HL-60/S4 treated with phorbol 12-myristate 13-acetate at 8.2 ng/mL for 4 days and 3 days (cell line): Measurements from ENCODE around the gene TMEM41B.
"Not testable (repeated sequence)": the region's sequence is repeated elsewhere in the genome, so short reads cannot be mapped to it uniquely, and the experiment has no call there.

Source experiments
- in situ Hi-C: fragments of 300-500 bp; cut with MboI; formaldehyde crosslinking; loops from 2 replicates; pipeline ENCODE4 v1.15.0; 2022; ENCODE audit warnings: low sequenced_read_pairs

Gene TMEM41B

GRCh38 chr11:9314291-9315077, at the start of gene TMEM41B:
Gene TMEM41B (minus strand): TSS chr11:9314593. CDS start chr11:9314441, 152 bp downstream.
- in situ Hi-C loops: no loop called here

DNA sequence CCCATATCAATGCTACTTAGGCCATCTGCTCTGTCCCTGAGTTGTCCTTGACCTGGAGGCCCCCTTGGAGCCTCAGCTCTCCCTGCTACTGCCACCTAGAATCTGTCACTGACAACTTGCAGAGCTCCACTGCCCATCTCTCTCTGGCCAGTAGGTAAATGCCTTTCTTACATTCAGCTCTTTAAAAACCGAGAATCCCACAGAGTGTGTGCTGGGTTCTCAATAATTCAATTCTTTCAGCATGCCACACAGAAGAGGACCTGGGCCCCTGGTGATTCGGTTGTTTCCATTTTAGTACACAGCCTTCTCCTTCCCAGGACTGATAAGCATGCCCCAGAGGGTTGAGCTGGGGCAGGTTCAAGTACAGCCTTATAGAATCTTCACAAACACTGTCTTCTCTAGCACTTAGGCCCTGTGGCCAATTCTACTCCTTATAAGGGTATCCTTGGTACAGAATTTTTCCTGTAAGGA, 48.0 kb upstream of the TMEM41B start:
- in situ Hi-C loops: no loop called here

- in situ Hi-C loops: not testable (repeated sequence)
These were observed 46.6 kb upstream of the TMEM41B start for GRCh38 chr11:9360862-9361622.

DNA sequence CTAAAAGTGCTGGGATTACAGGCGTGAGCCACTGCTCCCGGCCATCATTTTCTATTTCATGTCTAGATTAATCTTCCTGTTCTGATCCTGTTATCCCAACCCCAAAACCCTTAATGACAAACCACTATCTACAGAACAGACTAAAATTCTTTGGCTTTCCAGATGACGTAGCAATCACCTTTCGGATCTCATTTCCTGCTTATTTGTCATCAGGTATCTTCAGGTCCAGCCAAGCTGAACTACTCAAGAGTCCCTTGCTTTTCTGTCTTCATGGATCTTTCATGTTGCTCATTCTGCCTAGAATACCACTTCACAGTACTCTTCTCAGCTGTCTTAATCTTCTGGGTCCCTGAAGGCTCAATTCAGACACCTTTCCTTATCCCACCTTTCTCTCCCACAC, 42.6 kb upstream of the TMEM41B start:
- in situ Hi-C loops: no loop called here

DNA sequence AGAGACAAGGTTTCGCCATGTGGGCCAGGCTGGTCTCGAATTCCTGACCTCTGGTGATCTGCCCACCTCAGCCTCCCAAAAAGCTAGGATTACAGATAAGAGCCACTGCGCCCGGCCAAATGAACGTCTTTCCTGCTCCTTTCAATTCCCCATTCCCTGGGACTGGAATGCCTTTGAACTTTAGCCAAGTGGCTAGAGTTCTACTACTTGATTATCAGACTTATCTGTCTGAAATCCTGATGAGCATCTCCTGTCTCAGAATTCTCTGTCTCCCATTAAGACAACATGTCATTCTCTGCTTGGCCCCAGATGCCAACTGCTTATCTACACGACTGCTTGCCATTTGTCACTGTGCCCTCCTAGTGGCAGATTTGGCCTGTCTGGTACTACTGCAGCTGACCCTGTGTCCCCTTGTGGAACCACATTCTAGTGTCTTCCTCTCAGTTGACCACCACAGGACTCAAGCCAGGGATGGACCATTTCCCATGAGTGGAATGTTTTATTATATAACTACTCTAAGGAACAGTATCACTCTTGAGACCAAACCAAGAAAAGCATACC, 37.0 kb upstream of the TMEM41B start:
- in situ Hi-C loops: no loop called here

DNA sequence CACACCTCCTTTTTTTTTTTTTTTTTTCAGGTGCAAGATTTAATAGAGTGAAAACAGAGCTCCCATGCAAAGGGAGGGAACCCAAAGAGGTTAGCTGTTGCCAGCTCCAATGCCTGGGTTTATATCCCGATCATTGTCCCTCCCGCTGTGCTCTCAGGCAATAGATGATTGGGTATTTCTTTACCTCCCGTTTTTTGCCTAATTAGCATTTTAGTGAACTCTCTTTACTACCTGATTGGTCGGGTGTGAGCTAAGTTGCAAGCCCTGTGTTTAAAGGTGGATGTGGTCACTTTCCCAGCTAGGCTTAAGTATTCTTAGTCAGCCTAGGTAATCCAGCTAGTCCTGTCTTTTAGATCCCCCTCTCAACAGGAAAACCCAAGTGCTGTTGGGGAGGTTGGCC, 33.4 kb upstream of the TMEM41B start:
- in situ Hi-C loops: not testable (repeated sequence)

- in situ Hi-C loops: no loop called here
These were observed 32.7 kb upstream of the TMEM41B start for GRCh38 chr11:9347100-9347499.

- in situ Hi-C loops: no loop called here
These were observed 29.8 kb upstream of the TMEM41B start for GRCh38 chr11:9344061-9344680.

GRCh38 chr11:9341638-9342178, 27.3 kb upstream of the TMEM41B start:
- in situ Hi-C loops: no loop called here

DNA sequence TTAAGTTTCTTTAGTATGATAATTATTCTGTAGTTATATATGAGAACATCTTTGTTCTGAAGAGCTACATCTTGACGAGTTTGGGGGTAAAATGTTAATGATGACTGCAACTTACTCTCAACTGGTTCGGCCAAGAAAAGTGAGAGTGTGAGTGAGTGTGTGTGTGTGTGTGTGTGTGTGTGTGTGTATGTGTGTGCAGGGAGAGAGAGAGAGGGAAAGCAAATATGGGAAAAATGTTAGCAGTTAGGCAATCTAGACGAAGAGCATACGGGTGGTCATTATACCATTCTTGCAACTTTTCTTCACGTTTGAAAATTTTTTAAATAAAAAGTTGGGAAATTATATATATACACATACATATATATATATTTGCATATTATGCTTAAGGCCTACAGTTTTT, 18.3 kb upstream of the TMEM41B start:
- in situ Hi-C loops: no loop called here

DNA sequence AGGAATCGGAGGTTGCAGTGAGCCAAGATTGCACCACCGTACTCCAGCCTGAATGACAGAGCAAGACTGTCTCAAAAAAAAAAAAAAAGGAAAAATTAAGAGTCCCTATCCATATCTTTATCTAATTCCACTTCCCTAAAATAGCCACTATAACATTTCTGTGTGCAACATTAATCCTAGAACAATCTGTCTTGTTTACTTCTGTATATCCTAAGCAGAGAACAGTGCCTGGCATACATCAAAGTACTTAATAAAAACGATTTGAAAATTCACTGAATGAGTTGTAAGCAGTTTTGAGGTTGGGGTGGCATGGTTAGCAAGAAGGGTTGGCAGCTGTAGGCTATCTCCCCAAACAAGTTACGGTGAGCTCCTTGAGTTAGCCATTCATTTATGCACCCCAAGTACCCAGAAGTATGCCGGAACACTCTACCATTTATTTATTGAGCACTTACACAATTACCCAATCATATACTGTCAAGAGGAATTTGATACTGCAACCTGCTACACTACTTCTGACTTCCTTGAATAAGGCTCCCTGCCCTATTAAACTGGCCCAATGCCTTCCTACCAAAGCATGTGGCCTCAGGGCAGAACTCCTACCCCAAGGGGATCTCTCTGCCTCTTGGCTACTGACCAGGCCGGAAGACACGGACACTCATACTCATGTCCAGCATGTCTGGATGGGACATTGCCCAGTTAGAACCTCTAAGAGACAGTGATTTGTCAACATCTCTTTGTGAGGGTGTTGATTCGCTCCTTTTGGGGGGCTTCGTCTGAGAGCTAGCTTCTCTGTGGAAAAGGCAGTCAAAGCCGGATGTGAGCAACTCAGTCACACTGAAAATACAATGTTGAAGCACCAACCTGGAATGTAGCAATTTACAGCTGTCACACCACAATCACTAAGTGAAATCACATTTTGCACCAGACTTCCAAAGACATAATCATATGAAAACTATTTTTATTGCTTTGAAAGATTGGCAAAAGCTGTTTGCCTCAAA, 16.3 kb upstream of the TMEM41B start:
- in situ Hi-C loops: no loop called here

DNA sequence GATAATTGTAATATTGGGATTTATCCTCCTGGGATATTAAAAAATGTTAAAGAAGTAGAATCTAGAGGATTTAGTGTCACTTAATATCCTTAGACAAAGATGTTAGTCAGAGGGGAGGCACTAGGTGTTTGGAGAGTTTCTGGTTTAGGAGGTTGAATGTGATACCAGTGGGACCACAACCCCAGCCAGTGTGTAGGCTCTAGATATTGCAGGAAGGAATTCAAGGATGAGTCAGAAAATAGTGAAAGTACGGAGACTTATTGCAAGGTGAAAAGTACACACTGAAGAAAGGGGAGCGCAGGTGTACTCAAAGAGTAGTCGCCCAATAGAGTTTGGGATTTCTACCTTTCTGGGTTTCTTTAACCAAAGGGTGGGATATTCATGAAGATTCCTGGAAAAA, 5.7 kb upstream of the TMEM41B start:
- in situ Hi-C loops: no loop called here

DNA sequence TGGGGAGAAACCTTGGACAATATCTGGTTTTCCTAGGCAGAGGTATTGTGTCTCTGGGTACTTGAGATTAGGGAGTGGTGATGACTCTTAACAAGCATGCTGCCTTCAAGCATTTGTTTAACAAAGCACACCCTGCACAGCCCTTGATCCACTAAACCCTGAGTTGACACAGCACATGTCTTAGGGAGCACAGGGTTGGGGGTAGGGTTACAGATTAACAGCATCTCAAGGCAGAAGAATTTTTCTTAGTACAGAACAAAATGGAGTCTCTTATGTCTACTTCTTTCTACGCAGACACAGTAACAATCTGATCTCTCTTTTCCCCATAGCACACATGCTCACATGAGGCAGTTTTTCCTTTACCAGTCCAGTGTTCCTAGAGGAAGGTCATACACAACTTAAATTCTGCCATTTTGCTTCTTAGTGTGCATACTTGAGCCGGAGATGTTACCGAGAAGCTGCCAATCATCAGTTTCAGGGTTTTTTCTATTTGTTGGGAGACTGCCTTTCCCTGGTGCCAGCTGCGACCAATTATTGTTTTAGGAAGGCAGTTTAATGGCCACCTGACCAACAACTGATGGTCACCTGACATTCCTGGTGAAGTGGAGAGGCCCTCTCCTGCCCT, 5.1 kb upstream of the TMEM41B start:
- in situ Hi-C loops: not testable (repeated sequence)

DNA sequence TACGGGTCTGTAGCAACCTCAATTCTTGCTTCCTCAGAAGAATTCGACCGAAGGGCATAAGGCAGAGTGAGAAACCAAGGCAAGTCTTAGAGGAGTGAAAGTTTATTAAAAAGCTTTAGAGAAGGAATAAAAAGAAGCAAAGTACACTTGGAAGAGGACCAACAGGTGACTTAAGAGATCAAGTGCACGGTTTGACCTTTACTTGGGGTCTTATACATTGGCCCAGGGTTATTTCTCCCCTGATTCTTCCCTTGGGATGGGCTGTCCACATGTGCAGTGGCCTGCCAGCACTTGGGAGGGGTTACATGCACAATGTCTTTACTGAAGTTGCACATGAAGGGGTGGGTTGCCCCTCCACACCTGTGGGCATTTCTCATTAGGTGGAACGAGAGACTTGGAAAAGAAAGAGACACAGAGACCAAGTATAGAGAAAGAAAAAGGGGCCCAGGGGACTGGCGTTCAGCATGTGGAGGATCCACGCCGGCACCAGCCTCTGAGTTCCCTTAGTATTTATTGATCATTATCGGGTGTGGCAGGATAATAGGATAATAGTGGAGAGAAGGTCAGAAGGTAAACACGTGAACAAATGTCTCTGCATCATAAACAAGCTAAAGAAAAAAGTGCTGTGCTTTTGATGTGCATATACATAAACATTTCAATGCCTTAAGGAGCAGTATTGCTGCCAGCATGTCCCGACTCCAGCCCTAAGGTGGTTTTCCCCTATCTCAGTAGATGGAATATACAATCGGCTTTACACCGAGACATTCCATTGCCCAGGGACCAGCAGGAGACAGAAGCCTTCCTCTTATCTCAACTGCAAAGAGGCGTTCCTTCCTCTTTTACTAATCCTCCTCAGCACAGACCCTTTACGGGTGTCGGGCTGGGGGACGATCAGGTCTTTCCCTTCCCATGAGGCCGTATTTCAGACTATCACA, 4.3 kb upstream of the TMEM41B start:
- in situ Hi-C loops: not testable (repeated sequence)

- in situ Hi-C loops: no loop called here
These were observed 1.9 kb upstream of the TMEM41B start for GRCh38 chr11:9316334-9316733.

DNA sequence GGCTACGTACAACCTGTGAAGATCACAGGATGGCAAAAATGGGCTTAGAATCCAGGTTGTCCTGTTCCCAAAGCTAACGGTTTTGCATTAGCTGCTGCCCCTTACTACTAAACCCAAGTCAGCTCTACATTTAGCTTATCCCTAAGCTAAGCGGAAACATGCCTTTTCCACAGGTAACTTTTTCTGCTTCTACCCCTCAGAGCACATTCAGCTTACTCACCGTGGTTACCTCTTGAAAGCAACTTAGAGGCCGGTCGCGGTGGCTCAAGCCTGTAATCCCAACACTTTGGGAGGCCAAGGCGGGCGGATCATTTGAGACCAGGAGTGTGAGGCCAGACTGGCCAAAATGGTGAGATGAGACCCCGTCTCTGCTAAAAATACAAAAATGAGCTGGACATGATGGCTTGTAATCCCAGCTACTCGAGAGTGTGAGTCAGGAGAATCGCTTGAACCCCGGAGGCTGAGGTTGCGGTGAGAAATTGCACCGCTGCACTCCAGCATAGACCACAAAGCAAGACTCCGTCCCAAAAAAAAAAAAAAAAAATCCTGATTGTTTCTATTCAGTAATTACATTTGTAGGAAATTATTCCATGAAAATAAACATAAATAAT, 790 bp upstream of the TMEM41B start:
- in situ Hi-C loops: no loop called here

DNA sequence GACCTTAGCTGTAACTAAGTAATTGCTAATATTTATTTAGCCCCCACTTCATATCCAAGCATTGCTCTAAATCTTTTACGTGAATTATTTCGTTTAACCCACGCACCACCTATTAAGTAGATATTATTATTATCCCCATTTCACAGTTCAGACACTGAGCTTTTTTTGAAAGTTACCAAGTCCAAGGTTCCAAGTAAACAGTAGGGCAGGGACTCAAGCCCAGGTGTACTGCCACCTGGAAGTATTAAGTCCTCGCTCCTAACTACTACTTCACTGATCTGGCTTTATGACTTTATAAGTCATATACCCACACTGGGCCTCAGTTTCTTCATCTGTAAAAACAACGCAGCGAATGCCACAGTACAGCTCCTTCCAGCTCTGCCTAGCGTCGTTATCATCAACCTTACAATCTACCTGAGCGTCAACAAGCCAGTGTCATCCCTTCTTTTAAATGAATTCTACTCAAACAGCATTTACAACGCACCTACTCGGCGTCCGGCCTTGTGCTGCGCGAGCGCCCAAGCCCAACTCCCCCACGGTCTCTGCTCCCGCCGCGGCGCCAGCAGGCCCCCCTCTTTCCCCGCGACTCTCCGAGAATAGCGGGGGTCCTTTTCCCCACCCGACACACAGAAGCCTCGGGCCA, 624 bp downstream of the TMEM41B start:
- in situ Hi-C loops: no loop called here
